Endometrium (tissue), 2 donors: ENCODE measurements around the gene ABCA9.
"Not testable (repeated sequence)": the region's sequence is repeated elsewhere in the genome, so short reads cannot be mapped to it uniquely, and the experiment has no call there.

ENCODE experiments used
- FAIRE-seq: peaks from 2 replicates; lab custom pipeline; 2012; peaks lifted over from hg19 to GRCh38; lab: Jason Lieb, UNC
- donor health status: control.
- donor health status: control.

The ABCA9 gene

GRCh38 chr17:69042308-69042707 is 18.4 kb downstream of the ABCA9 start:
- no peak for FAIRE-seq

GRCh38 chr17:69031839-69032238 is 28.9 kb downstream of the ABCA9 start:
- FAIRE-seq = no peak

GRCh38 chr17:69030169-69030568 is 30.6 kb downstream of the ABCA9 start:
- no peak for FAIRE-seq

- FAIRE-seq = no peak
These were observed 42.0 kb downstream of the ABCA9 start for GRCh38 chr17:69018687-69019086.

- FAIRE-seq = no peak
These were observed 42.6 kb downstream of the ABCA9 start for GRCh38 chr17:69018022-69018615.

GRCh38 chr17:69015631-69016030 is 45.1 kb downstream of the ABCA9 start:
- no peak for FAIRE-seq

GRCh38 chr17:69012895-69013805 is 47.6 kb downstream of the ABCA9 start:
- no peak for FAIRE-seq

- no peak for FAIRE-seq
These were observed 50.8 kb downstream of the ABCA9 start for GRCh38 chr17:69009930-69010329.

GRCh38 chr17:69004759-69005158 is 56.0 kb downstream of the ABCA9 start:
- FAIRE-seq = not testable (repeated sequence)

GRCh38 chr17:68999743-69000142 is 61.0 kb downstream of the ABCA9 start:
- FAIRE-seq = not testable (repeated sequence)

- FAIRE-seq = no peak
These were observed 67.6 kb downstream of the ABCA9 start for GRCh38 chr17:68993112-68993511.

- FAIRE-seq = no peak
These were observed 72.8 kb downstream of the ABCA9 start for GRCh38 chr17:68987966-68988365.

- FAIRE-seq = no peak
These were observed 79.4 kb downstream of the ABCA9 start for GRCh38 chr17:68981288-68981687.

- no peak for FAIRE-seq
These were observed 87.5 kb downstream of the ABCA9 start for GRCh38 chr17:68973098-68973846.

GRCh38 chr17:68972119-68972704 is 88.5 kb downstream of the ABCA9 start:
- FAIRE-seq = peak; percentile 84

- FAIRE-seq = no peak
These were observed 91.6 kb downstream of the ABCA9 start for GRCh38 chr17:68969101-68969500.

GRCh38 chr17:68963958-68964357 is 96.8 kb downstream of the ABCA9 start:
- FAIRE-seq = no peak

GRCh38 chr17:68961214-68961882 is 99.4 kb downstream of the ABCA9 start:
- FAIRE-seq = no peak

GRCh38 chr17:68959117-68959516 is 101.6 kb downstream of the ABCA9 start:
- FAIRE-seq = not testable (repeated sequence)

- FAIRE-seq = no peak
These were observed 102.8 kb downstream of the ABCA9 start for GRCh38 chr17:68957944-68958343.

GRCh38 chr17:68955181-68955841 is 105.4 kb downstream of the ABCA9 start, which contains the start of gene ABCA8:
ABCA8 (minus strand) TSS chr17:68955392; CDS start chr17:68942034, 13,358 bp downstream.
- no peak for FAIRE-seq
